CD4-positive, alpha-beta T cell (primary cell): Measurements from ENCODE around the gene MYO3B. TPM values are rescaled to one million over a fixed set of nuclear protein-coding genes. Genes with fewer than 3 reads are reported as not detected.
"Not testable (repeated sequence)": the region's sequence is repeated elsewhere in the genome, so short reads cannot be mapped to it uniquely, and the experiment has no call there.

Source experiments
- ATAC-seq: fragments of 200-7000 bp; cut with Tn5 transposase; one replicate; pipeline ENCODE4 v1.10.0; 2022; ENCODE audit warnings: mild to moderate bottlenecking; ENCODE audit not compliant: poor library complexity
- CTCF ChIA-PET: fragments of 350-600 bp; sonication (Branson Sonifier 250); formaldehyde crosslinking; loops from one replicate; lab custom pipeline; 2021; ENCODE audit warnings: antibody characterized with exemption, inconsistent platforms; lab: Charles Lee
- POLR2A ChIA-PET: fragments of 350-600 bp; sonication (Branson Sonifier 250); formaldehyde crosslinking; loops from one replicate; lab custom pipeline; 2021; ENCODE audit warnings: antibody characterized with exemption, inconsistent platforms; lab: Charles Lee
- DNase-seq, 14 experiments: peaks; one replicate each; pipeline ENCODE4 v3.0.0-alpha.2; 2013 to 2020; ENCODE audit warnings: mixed read lengths in 2 of 14
- H3K27ac ChIP-seq, 2 donors: one replicate each; pipeline versions ENCODE4 v1.5.1 to v1.7.0; 2013; ENCODE audit warnings: low read length in 2 of 2, low read depth in 1 of 2, mild to moderate bottlenecking in 1 of 2
- H3K27me3 ChIP-seq, 2 experiments: 1 replicate in 1 of 2; 2 replicates in 1 of 2; pipeline versions ENCODE4 v1.6.1 to v1.7.0; 2013; ENCODE audit warnings: low read length in 2 of 2, control low read depth in 1 of 2, mild to moderate bottlenecking in 1 of 2, moderate library complexity in 1 of 2; ENCODE audit not compliant: insufficient read depth in 2 of 2, control insufficient read depth in 1 of 2
- H3K36me3 ChIP-seq: one replicate; pipeline ENCODE4 v1.6.1; 2013; ENCODE audit warnings: low read length, control low read depth; ENCODE audit not compliant: insufficient read depth
- H3K4me1 ChIP-seq: one replicate; pipeline ENCODE4 v1.6.1; 2013; ENCODE audit warnings: low read length, control low read depth; ENCODE audit not compliant: insufficient read depth
- H3K4me3 ChIP-seq: one replicate; pipeline ENCODE4 v1.5.1; 2013; ENCODE audit warnings: mild to moderate bottlenecking, low read length, moderate library complexity
- H3K9me3 ChIP-seq, 2 experiments: 1 replicate in 1 of 2; 2 replicates in 1 of 2; pipeline versions ENCODE4 v1.6.1 to v1.7.0; 2013; ENCODE audit warnings: low read length in 2 of 2, mild to moderate bottlenecking in 2 of 2, control low read depth in 1 of 2, moderate library complexity in 1 of 2; ENCODE audit not compliant: control insufficient read depth in 1 of 2, insufficient read depth in 1 of 2
- H3K27ac Mint-ChIP-seq: one replicate; pipeline ENCODE4 v1.8.0; 2020; ENCODE audit warnings: mixed read lengths
- H3K27me3 Mint-ChIP-seq: one replicate; pipeline ENCODE4 v1.8.0; 2021; ENCODE audit warnings: mixed read lengths
- H3K36me3 Mint-ChIP-seq: one replicate; pipeline ENCODE4 v1.8.0; 2021; ENCODE audit warnings: low read depth, mixed read lengths
- H3K4me1 Mint-ChIP-seq: one replicate; pipeline ENCODE4 v1.8.0; 2021; ENCODE audit warnings: low read depth, mixed read lengths
- H3K4me3 Mint-ChIP-seq: one replicate; pipeline ENCODE4 v1.8.0; 2020; ENCODE audit warnings: mild to moderate bottlenecking, mixed read lengths
- H3K9me3 Mint-ChIP-seq: one replicate; pipeline ENCODE4 v1.8.0; 2020; ENCODE audit warnings: mixed read lengths
- CTCF ChIP-seq: fragments of 200-600 bp; IDR thresholded peaks from one replicate; pipeline ENCODE4 v1.8.0; 2022; ENCODE audit warnings: antibody characterized with exemption, mild to moderate bottlenecking
- intact Hi-C, 2 experiments: fragments of 100-400 bp; cut with DNase I in 1 of 2; cut with micrococcal nuclease in 1 of 2; formaldehyde crosslinking; loops; one replicate each; pipeline versions ENCODE4 v1.15.1 to v1.9.0; 2023 to 2025; cut with DNase I, micrococcal nuclease
- total RNA-seq, 174 experiments: library from RNA in 2 of 174; stranded (reverse) in 2 of 174; gene quantifications; one replicate each; pipeline ENCODE4 v1.2.3 and lab custom pipeline; 2021 to 2026

The MYO3B gene
- total RNA-seq, 2 experiments from 2014 or later, result not detected

DNA sequence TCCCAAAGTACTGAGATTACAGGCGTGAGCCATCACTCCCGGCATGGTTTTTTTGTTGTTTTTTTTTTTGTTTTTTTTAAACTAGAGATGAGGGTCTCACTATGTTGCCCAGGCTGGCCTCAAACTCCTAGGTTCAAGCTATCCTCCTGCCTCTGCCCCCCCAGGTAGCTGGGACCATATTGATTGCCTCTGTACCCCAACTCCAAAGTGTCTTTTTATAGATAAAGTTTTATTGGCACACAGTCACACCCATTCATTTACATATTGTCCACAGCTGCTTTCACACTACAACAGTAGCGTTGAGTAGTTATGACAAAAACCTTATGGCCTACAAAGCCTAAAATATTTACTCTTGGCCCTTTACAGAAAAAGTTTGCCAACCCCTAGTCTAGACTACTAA lies 492.0 kb downstream of the MYO3B start:
- Mint-ChIP-seq H3K36me3 (no peaks in the 10 kb centered on the region), H3K9me3 (no peaks in the 10 kb centered on the region), H3K4me1 (no peaks in the 10 kb centered on the region), H3K4me3 (no peak overlapping the region), H3K27me3 (peaks cover 25% of the 10 kb centered on the region), H3K27ac (no peak overlapping the region)
- Histone ChIP-seq H3K27me3 (no peaks in the 10 kb centered on the region), H3K27ac (no peak overlapping the region), H3K9me3 (no peaks in the 10 kb centered on the region), H3K4me3 (no peak overlapping the region), H3K4me1 (no peaks in the 10 kb centered on the region), H3K36me3 (no peaks in the 10 kb centered on the region)
- ChIA-PET POLR2A (no interaction called here), CTCF (interaction anchor here (0.7 kb wide), 1 partner anchor 22 kb away, joined by 3 read pairs; no protein-coding TSS in a partner anchor)
- ATAC-seq, result no peak
- DNase-seq, result no peak
- intact Hi-C loops, result no loop called here
- no peak for TF ChIP-seq CTCF

- Histone ChIP-seq H3K4me3 (no peak overlapping the region), H3K27me3 (no peaks in the 10 kb centered on the region), H3K9me3 (no peaks in the 10 kb centered on the region), H3K4me1 (no peaks in the 10 kb centered on the region), H3K27ac (no peak overlapping the region), H3K36me3 (no peaks in the 10 kb centered on the region)
- TF ChIP-seq CTCF, result no peak
- Mint-ChIP-seq H3K4me3 (no peak overlapping the region), H3K9me3 (no peaks in the 10 kb centered on the region), H3K27me3 (peaks cover 18% of the 10 kb centered on the region), H3K27ac (no peak overlapping the region), H3K36me3 (no peaks in the 10 kb centered on the region), H3K4me1 (no peaks in the 10 kb centered on the region)
- intact Hi-C loops, result no loop called here
- DNase-seq, result no peak
- POLR2A ChIA-PET, result no interaction called here
- CTCF ChIA-PET, result no interaction called here
- ATAC-seq, result no peak
Observed at GRCh38 chr2:170670651-170671050, 492.7 kb downstream of the MYO3B start.

DNA sequence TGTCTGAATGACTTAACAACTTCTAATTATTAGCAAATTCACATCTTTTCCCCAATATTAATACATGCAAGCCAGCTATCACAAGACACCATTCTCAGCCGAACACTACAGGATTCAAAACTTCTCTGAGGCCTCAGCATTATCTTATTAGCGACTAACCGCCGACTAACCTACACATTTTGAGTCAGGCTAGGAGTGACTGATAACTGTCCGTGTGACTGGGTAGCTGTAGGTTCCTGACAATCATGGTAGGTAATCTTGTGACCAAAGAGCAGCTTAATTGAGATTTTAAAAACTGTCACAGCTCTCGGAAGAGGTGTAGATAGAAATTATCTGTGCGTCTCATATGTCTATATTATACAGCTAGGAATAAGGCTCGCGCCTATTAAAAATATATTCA lies 493.1 kb downstream of the MYO3B start:
- Mint-ChIP-seq H3K9me3 (no peaks in the 10 kb centered on the region), H3K27me3 (peaks cover 15% of the 10 kb centered on the region), H3K4me1 (no peaks in the 10 kb centered on the region), H3K4me3 (no peak overlapping the region), H3K27ac (no peak overlapping the region), H3K36me3 (no peaks in the 10 kb centered on the region)
- Histone ChIP-seq H3K4me1 (no peaks in the 10 kb centered on the region), H3K27me3 (no peaks in the 10 kb centered on the region), H3K9me3 (no peaks in the 10 kb centered on the region), H3K36me3 (no peaks in the 10 kb centered on the region), H3K4me3 (no peak overlapping the region), H3K27ac (no peak overlapping the region)
- DNase-seq (no peak), ATAC-seq (no peak)
- CTCF ChIA-PET, result no interaction called here
- TF ChIP-seq CTCF, result no peak
- POLR2A ChIA-PET, result no interaction called here
- intact Hi-C loops, result no loop called here

- H3K27me3 ChIP-seq, H3K4me1 Mint-ChIP-seq, ATAC-seq, H3K9me3 ChIP-seq, H3K9me3 Mint-ChIP-seq, H3K27ac Mint-ChIP-seq, H3K4me3 ChIP-seq, H3K4me3 Mint-ChIP-seq, H3K36me3 ChIP-seq, H3K27ac ChIP-seq, DNase-seq, H3K36me3 Mint-ChIP-seq, POLR2A ChIA-PET, H3K4me1 ChIP-seq, intact Hi-C loops, H3K27me3 Mint-ChIP-seq: not testable (repeated sequence)
- CTCF ChIA-PET, result interaction anchor here (0.6 kb wide), 1 partner anchor 1907 kb away, joined by 3 read pairs; no protein-coding TSS in a partner anchor
Observed at GRCh38 chr2:170674282-170674681, 496.3 kb downstream of the MYO3B start.
